ENCODE results near the gene VAV2.
"Not testable (repeated sequence)": the region's sequence is repeated elsewhere in the genome, so short reads cannot be mapped to it uniquely, and the experiment has no call there.

The VAV2 gene

GRCh38 chr9:133971121-133971951 lies 20.8 kb downstream of the VAV2 start:
- in situ Hi-C loops (cut with MboI; ENCODE audit: low sequenced_read_pairs) = no loop called here

DNA sequence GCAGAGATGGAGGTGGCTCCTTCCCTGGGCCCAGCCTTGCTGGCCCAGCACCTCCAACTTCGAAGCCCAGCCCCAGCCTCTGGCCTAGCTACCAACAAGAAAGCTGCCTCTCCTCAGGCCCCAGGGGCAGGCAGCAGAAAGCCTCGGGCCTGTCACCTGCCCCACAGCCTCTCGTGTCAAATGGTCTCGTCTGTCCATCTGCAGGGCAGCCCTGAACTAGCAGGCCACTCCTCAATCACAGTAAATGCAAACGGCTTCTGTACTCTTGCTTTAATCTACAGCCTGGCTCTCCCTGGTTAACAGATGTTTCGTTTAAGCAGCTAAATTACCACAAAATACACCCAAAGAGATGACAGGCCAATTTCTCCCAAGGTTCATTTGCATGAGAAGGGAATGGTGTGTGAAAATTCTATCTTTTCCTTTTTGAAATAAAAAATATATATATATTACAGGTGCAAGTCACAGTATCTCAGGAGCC lies 21.5 kb downstream of the VAV2 start:
- in situ Hi-C loops (cut with MboI; ENCODE audit: low sequenced_read_pairs) = no loop called here

DNA sequence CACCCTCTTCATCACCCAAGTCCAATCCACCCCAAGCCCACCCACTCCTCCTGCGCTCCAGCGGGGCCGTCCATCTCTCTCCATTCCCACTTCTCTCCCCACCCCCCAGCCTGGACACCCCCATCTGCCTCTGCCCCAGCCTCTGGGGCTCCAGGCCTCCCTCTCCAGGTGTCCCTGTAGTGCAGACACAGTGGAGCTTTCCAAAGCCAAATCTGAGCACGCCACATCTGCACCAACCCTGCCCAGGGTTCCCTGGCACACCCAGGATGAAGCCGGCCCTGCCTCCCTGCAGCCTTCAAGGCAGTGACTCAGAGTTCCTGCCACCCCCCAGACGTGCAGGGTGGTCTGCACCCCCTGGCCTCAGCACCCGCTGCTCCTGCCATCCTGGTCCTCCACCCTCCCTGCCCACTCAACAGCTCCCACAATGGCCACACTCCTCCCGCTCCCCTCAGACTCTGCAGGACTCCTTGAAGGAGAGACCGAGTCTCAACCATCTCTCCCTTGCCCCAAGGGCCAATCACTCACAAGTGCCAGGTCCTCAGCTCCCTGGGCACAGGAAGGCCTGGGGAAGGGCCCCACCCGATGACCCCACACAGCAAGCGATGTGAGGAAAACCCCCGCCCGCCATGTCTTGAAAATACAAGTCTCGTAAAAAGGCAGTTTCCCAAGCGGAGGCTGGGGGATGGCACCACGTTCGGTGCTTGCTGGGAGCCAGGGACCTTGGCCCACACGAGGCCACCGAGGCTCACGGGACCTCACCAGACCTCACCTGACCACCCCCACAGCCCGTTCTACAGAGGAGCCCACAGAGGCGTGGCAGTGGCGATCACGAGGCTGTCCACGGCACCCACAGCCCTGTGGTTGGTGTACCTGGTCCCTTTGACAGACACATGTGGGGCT lies 22.2 kb downstream of the VAV2 start:
- in situ Hi-C loops (cut with MboI; ENCODE audit: low sequenced_read_pairs) = no loop called here

DNA sequence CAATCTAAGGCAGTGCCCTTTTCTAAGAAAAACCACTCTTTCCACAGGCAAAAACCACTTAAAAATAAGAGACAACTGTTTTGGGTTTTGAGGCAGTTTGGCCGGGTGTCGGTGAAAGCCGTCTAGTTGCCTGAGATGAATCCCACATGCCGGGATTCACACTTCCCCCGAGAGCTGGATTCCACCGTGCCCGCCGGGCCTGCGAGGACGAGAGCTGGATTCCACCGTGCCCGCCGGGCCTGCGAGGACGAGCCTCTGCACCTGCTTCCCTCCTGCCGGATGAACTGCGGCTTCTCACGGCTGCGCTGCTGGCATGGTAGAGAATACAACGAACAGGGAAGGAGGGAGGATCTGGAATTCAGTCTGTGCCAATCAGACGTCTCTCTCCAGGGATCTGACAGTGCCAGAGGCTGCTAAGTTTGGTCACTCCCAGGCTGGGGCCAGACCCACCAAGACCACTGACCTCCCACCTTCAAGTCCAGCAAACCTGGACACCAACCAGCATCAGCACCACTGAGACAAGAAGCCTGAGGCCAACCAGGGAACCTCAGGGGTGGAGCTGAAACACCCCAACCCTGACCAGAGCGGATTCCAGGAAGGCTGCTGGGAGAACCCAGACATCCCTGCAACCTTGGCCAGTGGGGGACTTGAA lies 23.0 kb downstream of the VAV2 start:
- in situ Hi-C loops (cut with MboI; ENCODE audit: low sequenced_read_pairs) = no loop called here

- in situ Hi-C loops (cut with MboI; ENCODE audit: low sequenced_read_pairs) = no loop called here
Measured at GRCh38 chr9:133968428-133968827, 23.7 kb downstream of the VAV2 start.

DNA sequence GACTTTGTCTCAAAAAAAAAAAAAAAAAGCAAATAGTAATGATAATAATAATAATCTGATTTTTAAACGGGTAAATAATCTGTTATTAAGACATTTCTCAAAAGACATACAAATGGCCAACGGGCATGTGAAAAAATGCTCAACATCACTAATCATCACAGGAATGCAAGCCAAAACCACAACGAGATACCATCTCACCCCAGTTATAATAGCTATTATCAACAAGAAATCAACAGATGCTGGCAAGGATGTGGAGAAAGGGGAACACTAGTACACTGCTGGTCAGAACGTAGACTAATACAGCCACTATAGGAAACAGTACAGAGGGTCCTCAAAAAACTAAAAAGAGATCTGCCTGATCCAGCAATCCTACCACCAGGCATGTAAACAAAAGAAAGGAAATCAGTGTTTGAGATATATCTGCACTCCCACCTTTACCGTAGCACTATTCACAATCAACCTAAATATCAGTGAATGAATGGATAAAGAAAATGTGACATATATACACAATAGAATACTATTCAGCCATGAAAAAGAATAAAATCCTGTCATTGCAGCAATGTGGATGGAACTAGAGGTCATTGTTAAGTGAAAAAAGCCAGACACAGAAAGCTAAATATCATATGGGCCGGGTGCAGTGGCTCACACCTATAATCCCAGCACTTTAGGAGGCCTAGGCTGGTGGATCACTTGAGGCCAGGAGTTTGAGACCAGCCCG lies 24.9 kb downstream of the VAV2 start:
- in situ Hi-C loops (cut with MboI; ENCODE audit: low sequenced_read_pairs) = no loop called here

DNA sequence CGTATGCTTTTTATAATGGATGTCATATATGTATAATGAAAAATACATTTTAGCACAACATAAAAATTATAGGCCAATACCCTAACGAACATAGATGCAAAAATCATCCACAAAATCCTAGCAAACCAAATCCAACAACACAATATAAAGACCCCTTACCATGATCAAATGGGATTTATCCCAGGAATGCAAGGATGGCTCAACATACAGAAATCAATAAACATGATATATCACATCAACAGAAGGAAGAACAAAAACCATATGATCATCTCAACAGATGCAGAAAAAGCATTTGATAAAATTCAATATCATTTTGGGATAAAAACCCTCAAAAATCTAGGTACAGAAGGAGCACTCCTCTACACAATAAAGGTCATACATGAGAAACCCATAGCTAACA lies 27.7 kb downstream of the VAV2 start:
- in situ Hi-C loops (cut with MboI; ENCODE audit: low sequenced_read_pairs) = no loop called here

DNA sequence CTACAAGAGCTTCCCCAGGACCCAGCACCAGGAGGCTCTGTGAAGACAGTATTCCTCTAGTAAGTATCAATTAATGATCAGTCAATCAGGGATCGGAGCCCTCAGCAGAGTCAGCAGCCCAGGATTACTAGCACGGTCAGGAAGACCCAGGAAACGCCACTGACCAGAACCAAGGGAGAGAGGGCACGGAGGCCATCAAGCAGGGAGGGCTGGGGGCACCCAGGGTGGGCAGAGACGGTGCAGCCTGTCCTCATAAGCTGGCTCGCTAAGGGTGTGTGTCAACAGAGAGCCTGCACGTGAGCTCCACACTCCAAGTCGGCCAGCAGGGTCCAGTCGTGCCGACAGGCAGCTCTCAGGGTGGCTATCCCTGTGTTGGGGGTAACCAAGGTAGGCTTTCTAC lies 29.0 kb downstream of the VAV2 start:
- in situ Hi-C loops (cut with MboI; ENCODE audit: low sequenced_read_pairs) = no loop called here

DNA sequence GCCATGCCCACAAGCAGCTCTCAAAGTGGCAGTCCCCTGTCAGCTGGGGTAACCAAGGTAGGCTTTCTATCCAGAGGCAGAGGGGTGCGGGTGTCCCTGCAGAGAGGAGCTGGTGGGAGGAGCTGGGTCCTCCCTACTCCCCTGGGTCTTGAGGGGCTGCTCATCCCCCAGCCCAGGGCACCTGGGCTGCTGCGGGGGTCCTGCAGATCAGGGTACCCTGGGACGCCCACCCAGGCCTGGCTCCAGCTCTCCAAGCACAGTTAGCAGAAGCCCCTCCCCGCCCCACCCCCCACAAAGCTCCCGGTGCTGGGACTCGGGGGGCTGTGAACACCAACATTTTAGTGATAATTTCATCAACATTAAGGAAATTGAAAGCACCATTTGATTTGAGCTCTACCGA lies 29.8 kb downstream of the VAV2 start:
- in situ Hi-C loops (cut with MboI; ENCODE audit: low sequenced_read_pairs) = no loop called here

DNA sequence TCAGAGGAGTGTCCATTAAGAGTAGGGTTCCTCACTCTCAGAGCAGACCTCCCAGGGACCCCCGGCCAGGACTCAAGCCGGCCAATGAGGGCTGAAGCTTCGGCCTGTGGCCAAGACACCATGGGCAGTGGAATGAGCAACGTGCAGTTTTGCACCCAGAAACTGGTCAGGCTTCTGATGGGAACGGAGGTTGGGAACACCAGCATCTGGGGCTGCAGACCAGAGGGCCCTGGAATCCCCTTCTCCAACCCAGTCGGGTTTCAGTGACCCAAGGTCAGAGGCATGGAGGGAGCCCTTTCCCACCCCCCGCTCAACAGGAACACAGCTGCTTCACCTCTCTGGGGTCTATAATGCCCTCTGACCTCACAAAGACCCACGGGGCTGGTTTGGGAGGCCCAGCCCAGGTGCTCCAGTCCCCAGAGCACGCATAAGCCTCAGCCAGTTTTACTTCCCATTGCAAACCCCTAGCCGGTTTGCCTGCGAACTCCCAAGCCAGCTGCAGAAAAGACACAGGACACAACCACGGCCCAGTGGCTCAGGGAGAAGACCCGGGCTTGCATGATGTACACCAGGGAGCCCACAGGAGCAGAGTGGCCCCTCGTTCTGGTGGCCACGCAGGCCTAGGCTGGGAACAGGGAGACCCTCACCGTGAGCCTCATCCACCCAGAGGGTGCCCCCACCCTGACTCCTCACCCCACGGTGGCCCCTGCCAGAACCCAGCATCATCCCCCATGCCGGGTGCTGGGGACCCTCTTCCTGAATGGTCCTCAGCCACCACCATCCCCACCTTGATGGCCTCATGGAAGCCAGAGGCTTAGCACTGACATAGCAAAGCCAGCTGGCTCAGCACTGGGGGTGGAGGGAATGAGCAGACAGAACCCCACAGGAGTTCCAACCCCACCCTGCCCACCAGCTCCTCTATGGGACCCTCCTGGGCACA lies 30.6 kb downstream of the VAV2 start:
- in situ Hi-C loops (cut with MboI; ENCODE audit: low sequenced_read_pairs) = no loop called here

DNA sequence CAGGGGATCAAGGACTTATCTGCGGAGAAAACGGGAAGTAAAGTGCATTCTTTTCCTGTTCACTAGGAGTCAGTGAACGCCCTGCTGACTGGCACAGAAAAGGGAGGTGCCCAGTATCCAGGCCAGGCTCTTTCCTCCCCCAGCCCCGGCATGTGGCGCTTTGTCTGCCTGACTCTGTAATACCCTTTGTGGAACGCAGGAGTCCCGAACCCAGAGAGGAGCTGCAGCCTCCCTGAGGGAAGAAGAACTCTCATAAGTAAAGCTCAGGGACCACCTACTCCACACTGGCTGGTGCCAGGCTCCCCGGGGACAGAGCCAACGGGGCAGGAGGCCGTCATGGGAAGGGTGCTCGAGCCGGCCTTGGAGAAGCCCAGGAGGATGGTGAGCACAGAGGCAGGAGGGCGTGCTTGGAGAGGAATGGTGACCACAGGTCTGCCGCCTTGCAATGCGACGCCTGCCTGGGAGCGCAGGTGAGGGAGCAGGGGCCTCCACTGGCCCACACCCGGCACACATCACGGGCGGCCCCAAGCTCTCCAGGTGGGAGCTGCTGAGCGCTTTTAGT lies 31.5 kb downstream of the VAV2 start:
- in situ Hi-C loops (cut with MboI; ENCODE audit: low sequenced_read_pairs) = no loop called here

- in situ Hi-C loops (cut with MboI; ENCODE audit: low sequenced_read_pairs) = no loop called here
Measured at GRCh38 chr9:133959966-133960567, 32.1 kb downstream of the VAV2 start.

DNA sequence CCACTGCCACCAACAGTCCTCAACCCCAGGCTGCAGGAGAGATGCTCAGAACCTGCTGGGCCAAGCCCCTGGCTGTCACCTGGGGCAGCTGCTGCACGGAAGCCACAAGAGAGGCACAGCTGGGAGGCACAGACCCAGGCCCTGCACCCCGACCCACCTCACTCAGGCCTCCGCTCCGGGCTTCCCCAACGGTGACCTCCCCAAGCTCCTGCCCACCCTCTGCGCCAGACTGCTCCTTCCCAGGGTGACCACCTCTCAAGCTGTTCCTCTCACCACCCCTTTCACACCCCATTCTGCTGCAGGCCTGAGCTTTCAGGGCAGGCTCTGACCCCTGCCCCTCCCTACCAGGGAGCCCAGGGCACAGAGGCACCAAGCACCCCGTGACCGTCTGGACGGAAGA lies 33.0 kb downstream of the VAV2 start:
- in situ Hi-C loops (cut with MboI; ENCODE audit: low sequenced_read_pairs) = no loop called here

GRCh38 chr9:133958756-133959155 lies 33.4 kb downstream of the VAV2 start:
- in situ Hi-C loops (cut with MboI; ENCODE audit: low sequenced_read_pairs) = no loop called here

- in situ Hi-C loops (cut with MboI; ENCODE audit: low sequenced_read_pairs) = not testable (repeated sequence)
Measured at GRCh38 chr9:133957772-133958171, 34.4 kb downstream of the VAV2 start.

DNA sequence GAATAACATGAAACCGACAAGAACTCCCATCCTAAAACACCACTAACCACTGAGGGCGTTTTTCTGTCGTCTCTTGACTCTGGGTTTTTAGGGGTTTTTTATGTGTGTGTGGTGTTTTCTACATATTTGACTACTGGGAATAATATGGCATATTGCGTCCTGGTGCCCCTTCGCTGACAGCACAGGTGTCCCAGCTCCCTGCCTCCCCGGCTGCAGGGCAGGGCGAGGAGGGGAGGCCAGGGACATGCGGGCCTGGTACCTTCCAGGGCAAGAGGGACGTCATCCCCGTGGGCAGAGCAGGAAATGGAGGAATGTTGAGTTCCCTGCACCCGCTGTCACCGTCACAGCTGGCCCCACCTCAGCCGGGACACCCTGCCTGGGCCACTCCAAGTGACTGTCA lies 34.8 kb downstream of the VAV2 start:
- in situ Hi-C loops (cut with MboI; ENCODE audit: low sequenced_read_pairs) = no loop called here

DNA sequence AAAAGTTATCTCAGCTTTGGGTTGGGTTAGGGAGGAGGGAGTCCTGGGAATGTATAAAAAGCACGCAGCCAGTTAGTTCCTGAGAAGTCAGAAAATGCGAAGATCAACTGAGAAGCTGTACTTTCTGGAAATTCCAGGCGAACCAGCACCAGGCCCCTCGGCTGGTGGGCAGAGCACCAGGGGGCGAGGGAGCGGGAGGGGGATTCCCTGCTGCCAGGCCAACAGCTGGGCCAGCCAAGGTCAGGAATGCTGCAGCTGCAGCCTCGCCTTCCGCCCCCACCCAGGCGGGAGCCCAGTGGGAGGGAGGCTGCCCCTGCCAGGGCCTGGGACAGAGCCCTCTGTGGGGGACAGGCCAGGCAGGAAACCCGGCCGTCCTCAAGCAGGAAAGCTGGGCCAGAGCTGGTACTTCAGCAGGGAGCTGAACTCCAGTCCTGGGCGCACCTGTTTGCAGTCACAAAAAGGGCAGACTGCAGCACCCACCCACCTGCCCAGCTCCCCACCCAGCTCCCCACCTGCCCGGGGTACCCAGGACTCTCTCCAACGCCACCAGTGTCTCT lies 35.5 kb downstream of the VAV2 start:
- in situ Hi-C loops (cut with MboI; ENCODE audit: low sequenced_read_pairs) = no loop called here

- in situ Hi-C loops (cut with MboI; ENCODE audit: low sequenced_read_pairs) = no loop called here
Measured at GRCh38 chr9:133955821-133956411, 36.2 kb downstream of the VAV2 start.
